ENCODE measurements around the gene ZBTB4. TPM values are rescaled to one million over a fixed set of nuclear protein-coding genes. Genes with fewer than 3 reads are reported as not detected.
A peak's percentile ranks its signal among the peaks of the same experiment; 100 is the strongest.

Gene ZBTB4
- total and polyA plus RNA-seq, 12 donors = 17.8 to 80.1 (median 68.2) TPM

- H3K4me1 ChIP-seq = peaks cover 24 to 71% (median 54%) of the 10 kb centered on the region in 9 donors
- peaks cover 0 to 46% (median 12%) of the 10 kb centered on the region in 7 donors for H3K27me3 ChIP-seq
- intact Hi-C loops (cut with DNase I) = loop anchor here (2.0 to 10.0 kb wide), 12 partner anchors 37 to 148 kb away; partner anchors contain the start of genes ZBTB4 (in 6 of the 10), KCTD11 (in 5 of the 10), TMEM95 (in 4 of the 10) and SENP3 (in 2 of the 10)
- DNase-seq = no peak
- H3K27ac ChIP-seq = peak within 1 kb of the TSS in 9 of 10 donors; percentile 2 to 78 (median 70)
- no peaks in the 10 kb centered on the region for H3K36me3 ChIP-seq
- TF ChIP-seq CTCF (IDR thresholded peaks at IDR 0.05) = no peak
- no peaks in the 10 kb centered on the region for H3K9me3 ChIP-seq
- WGBS, 2 donors = 2 to 4% methylated on average over 45 to 50 of the region's 50 CpGs
- no peak for ATAC-seq
- peak within 1 kb of the TSS; percentile 23 to 66 (median 52) for H3K4me3 ChIP-seq
Observed at GRCh38 chr17:7439462-7440112, 39.8 kb downstream of the ZBTB4 start, which contains the start of gene FGF11. FGF11 (plus strand) TSS chr17:7439512; CDS start chr17:7439621, 109 bp downstream.

GRCh38 chr17:7438656-7439460, 40.6 kb downstream of the ZBTB4 start:
- no peak for TF ChIP-seq CTCF (IDR thresholded peaks at IDR 0.05)
- ATAC-seq (no peak), DNase-seq (no peak)
- H3K27ac ChIP-seq = peak overlapping the region in 5 of 10 donors; percentile 47 to 78 (median 70)
- H3K4me1 ChIP-seq = peaks cover 24 to 65% (median 52%) of the 10 kb centered on the region in 9 donors
- peak overlapping the region in 9 of 10 donors; percentile 43 to 66 (median 54) for H3K4me3 ChIP-seq
- intact Hi-C loops (cut with DNase I) = loop anchor here (1.0 to 10.0 kb wide), 13 partner anchors 15 to 148 kb away; partner anchors contain the start of genes KCTD11 (in 5 of the 10), TMEM95 (in 4 of the 10), ZBTB4 (in 3 of the 10) and SENP3 (in 2 of the 10)
- WGBS, 2 donors = 54 to 57% methylated on average over 11 of the region's 11 CpGs
- no peaks in the 10 kb centered on the region for H3K36me3 ChIP-seq
- H3K27me3 ChIP-seq = peaks cover 0 to 42% (median 12%) of the 10 kb centered on the region in 7 donors
- no peaks in the 10 kb centered on the region for H3K9me3 ChIP-seq

- DNase-seq = peak; percentile 74 to 82
- TF ChIP-seq CTCF (IDR thresholded peaks at IDR 0.05) = no peak
- intact Hi-C loops (cut with DNase I) = loop anchor here (1.0 to 10.0 kb wide), 17 partner anchors 16 to 149 kb away; partner anchors contain the start of genes KCTD11 (in 5 of the 10), SENP3 (in 4 of the 10), TMEM95 (in 4 of the 10) and ZBTB4 (in 3 of the 10)
- H3K9me3 ChIP-seq = no peaks in the 10 kb centered on the region
- H3K4me1 ChIP-seq = peaks cover 24 to 65% (median 52%) of the 10 kb centered on the region in 9 donors
- ATAC-seq = peak; percentile 5 to 28 (median 18)
- H3K27me3 ChIP-seq = peaks cover 0 to 42% (median 12%) of the 10 kb centered on the region in 7 donors
- peak overlapping the region in 9 of 10 donors; percentile 43 to 66 (median 54) for H3K4me3 ChIP-seq
- H3K36me3 ChIP-seq = no peaks in the 10 kb centered on the region
- H3K27ac ChIP-seq = peak overlapping the region in 8 of 10 donors; percentile 37 to 78 (median 69)
- WGBS, 2 donors = 10 to 14% methylated on average over 48 of the region's 48 CpGs
Observed at GRCh38 chr17:7437950-7438614, 41.3 kb downstream of the ZBTB4 start.

Measured in heart right ventricle (tissue), 16 donors.